Neural progenitor cell (in vitro differentiated cells): Measurements from ENCODE around the gene CYP4F2. TPM values are rescaled to one million over a fixed set of nuclear protein-coding genes. Genes with fewer than 3 reads are reported as not detected.
"Not testable (repeated sequence)": the region's sequence is repeated elsewhere in the genome, so short reads cannot be mapped to it uniquely, and the experiment has no call there.

Experiments
- DNase-seq: peaks from one replicate; pipeline ENCODE4 v3.0.0-alpha.2; 2016; ENCODE audit warnings: low spot score
- H2AFZ ChIP-seq: fragments of 200-600 bp; sonication (generic); replicated peaks from 2 replicates; pipeline ENCODE4 v1.6.1; 2016; ENCODE audit warnings: antibody characterized with exemption
- H3F3A ChIP-seq: fragments of 200-600 bp; sonication (generic); 2 replicates; pipeline ENCODE4 v1.6.1; 2016; ENCODE audit warnings: antibody characterized with exemption, low read depth
- H3K27ac ChIP-seq: fragments of 200-600 bp; sonication (generic); 2 replicates; pipeline ENCODE4 v1.5.1; 2016; ENCODE audit warnings: mild to moderate bottlenecking
- H3K27me3 ChIP-seq: fragments of 200-600 bp; sonication (generic); 2 replicates; pipeline ENCODE4 v1.6.1; 2016; ENCODE audit warnings: mild to moderate bottlenecking, moderate library complexity
- H3K36me3 ChIP-seq: fragments of 200-600 bp; sonication (generic); 2 replicates; pipeline ENCODE4 v1.5.1; 2016
- H3K4me1 ChIP-seq: fragments of 200-600 bp; sonication (generic); 2 replicates; pipeline ENCODE4 v1.6.1; 2016; ENCODE audit warnings: mixed run types
- H3K4me2 ChIP-seq: fragments of 200-600 bp; sonication (generic); 2 replicates; pipeline ENCODE4 v1.6.1; 2016
- H3K4me3 ChIP-seq: fragments of 200-600 bp; sonication (generic); 2 replicates; pipeline ENCODE4 v1.5.1; 2016
- H3K79me2 ChIP-seq: fragments of 200-600 bp; sonication (generic); 2 replicates; pipeline ENCODE4 v1.6.1; 2016; ENCODE audit warnings: low read depth
- H3K9ac ChIP-seq: fragments of 200-600 bp; sonication (generic); 2 replicates; pipeline ENCODE4 v1.6.1; 2016
- H3K9me3 ChIP-seq: fragments of 200-600 bp; sonication (generic); 2 replicates; pipeline ENCODE4 v1.5.1; 2016; ENCODE audit warnings: low read depth
- H4K20me1 ChIP-seq: fragments of 200-600 bp; sonication (generic); 2 replicates; pipeline ENCODE4 v1.6.1; 2016; ENCODE audit warnings: low read depth
- H3K27ac Mint-ChIP-seq: 3 replicates; pipeline ENCODE4 v1.8.0; 2021; ENCODE audit warnings: mixed read lengths
- H3K27me3 Mint-ChIP-seq: 2 replicates; pipeline ENCODE4 v1.8.0; 2022; ENCODE audit warnings: low read depth, mild to moderate bottlenecking, inconsistent platforms, moderate library complexity, mixed read lengths; ENCODE audit not compliant: insufficient read depth
- H3K36me3 Mint-ChIP-seq: 3 replicates; pipeline ENCODE4 v1.8.0; 2021; ENCODE audit warnings: mixed read lengths
- H3K4me1 Mint-ChIP-seq: 3 replicates; pipeline ENCODE4 v1.8.0; 2021; ENCODE audit warnings: mixed read lengths
- H3K4me3 Mint-ChIP-seq: 3 replicates; pipeline ENCODE4 v1.8.0; 2021; ENCODE audit warnings: mild to moderate bottlenecking, moderate library complexity, mixed read lengths
- H3K9me3 Mint-ChIP-seq: 3 replicates; pipeline ENCODE4 v1.8.0; 2020; ENCODE audit warnings: mixed read lengths
- EZH2 ChIP-seq: fragments of 200-600 bp; sonication (generic); IDR thresholded peaks from 2 replicates; pipeline ENCODE4 v1.6.1; 2017; ENCODE audit warnings: antibody characterized with exemption, mild to moderate bottlenecking, moderate library complexity
- EZH2phosphoT487 ChIP-seq: fragments of 200-600 bp; sonication (generic); IDR thresholded peaks from 2 replicates; pipeline ENCODE4 v1.6.1; 2017; ENCODE audit warnings: antibody characterized with exemption
- total RNA-seq: library from RNA; depleted of rRNA; stranded (reverse); fragments of >200 nt; gene quantifications from 2 replicates; pipeline ENCODE4 v1.2.3, GENCODE V29; 2015; ENCODE audit warnings: low replicate concordance
- TF ChIP-seq, protein P1 (sequence below): fragments of 200-600 bp; sonication (generic); IDR thresholded peaks from 2 replicates; pipeline ENCODE4 v1.5.1; 2017; ENCODE audit warnings: antibody characterized with exemption, mild to moderate bottlenecking

CYP4F2 gene
- total RNA-seq, 1 donor from 2014 or later = not detected

- DNase-seq = no peak
- H3K4me3 Mint-ChIP-seq = no peak overlapping the region
- Histone ChIP-seq H3K27me3 (no peaks in the 10 kb centered on the region), H3K4me3 (no peak overlapping the region), H3F3A (no peaks in the 10 kb centered on the region), H3K36me3 (no peaks in the 10 kb centered on the region), H3K9me3 (peaks cover 5% of the 10 kb centered on the region), H3K9ac (no peak overlapping the region), H3K79me2 (no peaks in the 10 kb centered on the region), H3K4me2 (no peak overlapping the region), H3K4me1 (no peaks in the 10 kb centered on the region), H3K27ac (no peak overlapping the region), H4K20me1 (no peaks in the 10 kb centered on the region), H2AFZ (no peak overlapping the region)
- H3K4me1 Mint-ChIP-seq = no peaks in the 10 kb centered on the region
- no peaks in the 10 kb centered on the region for H3K36me3 Mint-ChIP-seq
- H3K27me3 Mint-ChIP-seq = peaks cover 7% of the 10 kb centered on the region
- peaks cover 34% of the 10 kb centered on the region for H3K9me3 Mint-ChIP-seq
- no peak overlapping the region for H3K27ac Mint-ChIP-seq
- no peak for TF ChIP-seq EZH2phosphoT487
- TF ChIP-seq, protein P1, sequence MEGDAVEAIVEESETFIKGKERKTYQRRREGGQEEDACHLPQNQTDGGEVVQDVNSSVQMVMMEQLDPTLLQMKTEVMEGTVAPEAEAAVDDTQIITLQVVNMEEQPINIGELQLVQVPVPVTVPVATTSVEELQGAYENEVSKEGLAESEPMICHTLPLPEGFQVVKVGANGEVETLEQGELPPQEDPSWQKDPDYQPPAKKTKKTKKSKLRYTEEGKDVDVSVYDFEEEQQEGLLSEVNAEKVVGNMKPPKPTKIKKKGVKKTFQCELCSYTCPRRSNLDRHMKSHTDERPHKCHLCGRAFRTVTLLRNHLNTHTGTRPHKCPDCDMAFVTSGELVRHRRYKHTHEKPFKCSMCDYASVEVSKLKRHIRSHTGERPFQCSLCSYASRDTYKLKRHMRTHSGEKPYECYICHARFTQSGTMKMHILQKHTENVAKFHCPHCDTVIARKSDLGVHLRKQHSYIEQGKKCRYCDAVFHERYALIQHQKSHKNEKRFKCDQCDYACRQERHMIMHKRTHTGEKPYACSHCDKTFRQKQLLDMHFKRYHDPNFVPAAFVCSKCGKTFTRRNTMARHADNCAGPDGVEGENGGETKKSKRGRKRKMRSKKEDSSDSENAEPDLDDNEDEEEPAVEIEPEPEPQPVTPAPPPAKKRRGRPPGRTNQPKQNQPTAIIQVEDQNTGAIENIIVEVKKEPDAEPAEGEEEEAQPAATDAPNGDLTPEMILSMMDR = no peak
- TF ChIP-seq EZH2 = no peak
Observed at GRCh38 chr19:15846923-15847322, 51.0 kb downstream of the CYP4F2 start.

GRCh38 chr19:15843894-15844222 is 54.0 kb downstream of the CYP4F2 start:
- not testable (repeated sequence) for H3F3A ChIP-seq, H3K27ac ChIP-seq, H3K27ac Mint-ChIP-seq, H3K4me3 ChIP-seq, H3K27me3 Mint-ChIP-seq, DNase-seq, H2AFZ ChIP-seq, H3K9ac ChIP-seq, H3K36me3 ChIP-seq, H3K4me1 ChIP-seq, H3K4me2 ChIP-seq, H3K4me3 Mint-ChIP-seq, H3K27me3 ChIP-seq, H3K36me3 Mint-ChIP-seq, H3K4me1 Mint-ChIP-seq, H4K20me1 ChIP-seq, H3K9me3 ChIP-seq, H3K79me2 ChIP-seq
- peaks cover 45% of the 10 kb centered on the region for H3K9me3 Mint-ChIP-seq

DNA sequence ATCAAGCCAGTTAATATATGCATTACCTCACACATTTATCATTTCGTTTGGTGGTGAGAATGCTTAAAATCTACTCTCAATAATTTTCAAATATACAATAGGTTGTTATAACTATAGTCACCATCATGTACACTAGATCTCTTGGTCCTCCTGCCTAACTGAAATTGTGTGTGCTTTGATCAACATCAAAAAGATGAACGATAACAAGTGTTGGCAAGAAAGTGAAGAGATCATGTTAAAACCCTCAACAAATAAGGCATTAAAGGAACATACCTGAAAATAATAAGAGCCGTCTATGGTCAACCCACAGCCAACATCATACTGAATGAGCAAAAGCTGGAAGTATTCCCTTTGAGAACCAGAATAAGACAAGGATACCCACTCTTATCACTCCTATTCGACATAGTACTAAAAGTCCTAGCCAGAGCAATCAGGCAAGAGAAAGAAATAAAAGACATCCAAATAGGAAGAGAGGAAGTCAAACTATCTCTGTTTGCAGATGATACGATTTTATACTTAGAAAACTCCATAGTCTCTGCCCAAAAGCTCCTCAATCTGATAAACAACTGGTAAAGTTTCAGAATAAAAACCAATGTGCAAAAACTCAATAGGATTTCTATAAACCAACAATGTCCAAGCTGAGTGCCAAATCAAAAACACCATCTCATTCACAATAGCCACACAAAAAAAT is 54.5 kb downstream of the CYP4F2 start:
- TF ChIP-seq, protein P1 = no peak
- TF ChIP-seq EZH2phosphoT487 (no peak), EZH2 (no peak)
- H3K36me3 ChIP-seq = no peaks in the 10 kb centered on the region
- H3K4me3 Mint-ChIP-seq = no peak overlapping the region
- no peaks in the 10 kb centered on the region for H4K20me1 ChIP-seq
- H3K4me1 ChIP-seq = no peaks in the 10 kb centered on the region
- H3K9me3 ChIP-seq = peaks cover 3% of the 10 kb centered on the region
- no peak overlapping the region for H2AFZ ChIP-seq
- H3K4me3 ChIP-seq = no peak overlapping the region
- no peaks in the 10 kb centered on the region for H3K79me2 ChIP-seq
- no peaks in the 10 kb centered on the region for H3F3A ChIP-seq
- no peak overlapping the region for H3K9ac ChIP-seq
- DNase-seq = no peak
- peaks cover 7% of the 10 kb centered on the region for H3K27me3 Mint-ChIP-seq
- H3K27ac Mint-ChIP-seq = no peak overlapping the region
- H3K9me3 Mint-ChIP-seq = peaks cover 49% of the 10 kb centered on the region
- no peak overlapping the region for H3K4me2 ChIP-seq
- H3K27me3 ChIP-seq = no peaks in the 10 kb centered on the region
- no peaks in the 10 kb centered on the region for H3K36me3 Mint-ChIP-seq
- H3K4me1 Mint-ChIP-seq = no peaks in the 10 kb centered on the region
- no peak overlapping the region for H3K27ac ChIP-seq

DNA sequence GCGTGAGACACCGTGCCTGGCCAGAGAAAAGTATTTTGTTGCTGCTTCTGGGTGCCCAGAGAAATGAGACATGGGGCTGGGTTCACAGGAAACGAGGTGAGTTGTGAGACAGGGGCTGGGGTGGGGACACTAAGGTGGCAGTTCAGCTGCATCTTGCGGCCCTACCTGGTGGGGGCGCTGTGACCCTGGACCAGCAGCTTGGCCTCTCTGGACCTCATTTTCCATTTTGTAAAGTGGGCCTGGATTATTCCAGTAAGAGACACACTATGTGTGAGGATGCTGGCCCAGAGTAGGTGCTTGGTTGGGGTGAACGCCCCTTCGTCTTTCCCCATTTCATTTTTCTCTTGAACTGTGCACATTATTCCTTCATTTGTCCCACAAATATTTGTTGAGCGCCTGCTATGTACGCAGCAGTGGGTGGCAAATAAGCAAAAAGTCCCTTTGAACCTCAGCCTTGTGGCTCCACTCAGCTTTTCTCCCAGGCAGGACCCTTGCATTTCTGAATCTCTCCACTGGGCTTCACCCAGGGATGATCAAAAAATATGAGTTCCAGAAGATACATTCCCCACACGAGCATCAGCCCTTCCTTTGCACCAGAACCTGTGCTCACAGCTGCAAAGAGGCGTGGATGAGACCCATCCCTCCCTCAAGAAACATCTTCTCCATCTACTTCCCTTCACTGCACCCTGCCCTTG is 55.9 kb downstream of the CYP4F2 start:
- Mint-ChIP-seq H3K4me1 (no peaks in the 10 kb centered on the region), H3K9me3 (peaks cover 46% of the 10 kb centered on the region), H3K36me3 (no peaks in the 10 kb centered on the region), H3K4me3 (no peak overlapping the region), H3K27me3 (peaks cover 10% of the 10 kb centered on the region), H3K27ac (no peak overlapping the region)
- Histone ChIP-seq H2AFZ (no peak overlapping the region), H4K20me1 (no peaks in the 10 kb centered on the region), H3K4me3 (no peak overlapping the region), H3F3A (no peaks in the 10 kb centered on the region), H3K27me3 (no peaks in the 10 kb centered on the region), H3K9me3 (peaks cover 7% of the 10 kb centered on the region), H3K9ac (no peak overlapping the region), H3K4me1 (no peaks in the 10 kb centered on the region), H3K36me3 (no peaks in the 10 kb centered on the region), H3K4me2 (no peak overlapping the region), H3K79me2 (no peaks in the 10 kb centered on the region), H3K27ac (no peak overlapping the region)
- no peak for TF ChIP-seq EZH2
- TF ChIP-seq, protein P1 = no peak
- TF ChIP-seq EZH2phosphoT487 = no peak
- no peak for DNase-seq
